GM18520 (cell line): ENCODE measurements around the gene CCNT1.
"Not testable (repeated sequence)": the region's sequence is repeated elsewhere in the genome, so short reads cannot be mapped to it uniquely, and the experiment has no call there.

Experiments used
- ATAC-seq: cut with Tn5 transposase; IDR thresholded peaks from one replicate; pipeline ENCODE4 v1.9.1; 2021; ENCODE audit not compliant: unreplicated experiment

The CCNT1 gene

GRCh38 chr12:48716493-48717251 is at the start of gene CCNT1:
CCNT1 (minus strand) TSS chr12:48716707; CDS start chr12:48716675, 32 bp downstream.
- ATAC-seq, result peak; percentile 98

GRCh38 chr12:48765753-48766162 is 49.3 kb upstream of the CCNT1 start:
- ATAC-seq, result no peak

GRCh38 chr12:48764521-48764920 is 48.0 kb upstream of the CCNT1 start:
- ATAC-seq, result no peak

- no peak for ATAC-seq
Observed at GRCh38 chr12:48758737-48759136, 42.2 kb upstream of the CCNT1 start.

GRCh38 chr12:48758186-48758585 is 41.7 kb upstream of the CCNT1 start:
- ATAC-seq, result no peak

GRCh38 chr12:48750769-48751356 is 34.4 kb upstream of the CCNT1 start:
- no peak for ATAC-seq

GRCh38 chr12:48750215-48750614 is 33.7 kb upstream of the CCNT1 start:
- ATAC-seq, result no peak

GRCh38 chr12:48744251-48745008 is 27.9 kb upstream of the CCNT1 start:
- ATAC-seq, result no peak

GRCh38 chr12:48739618-48740269 is 23.2 kb upstream of the CCNT1 start:
- no peak for ATAC-seq

GRCh38 chr12:48736456-48736855 is 19.9 kb upstream of the CCNT1 start:
- no peak for ATAC-seq

GRCh38 chr12:48728807-48729206 is 12.3 kb upstream of the CCNT1 start:
- ATAC-seq, result no peak

GRCh38 chr12:48720737-48721136 is 4.2 kb upstream of the CCNT1 start:
- not testable (repeated sequence) for ATAC-seq

GRCh38 chr12:48720171-48720570 is 3.7 kb upstream of the CCNT1 start:
- not testable (repeated sequence) for ATAC-seq

- ATAC-seq, result not testable (repeated sequence)
Observed at GRCh38 chr12:48719002-48719401, 2.5 kb upstream of the CCNT1 start.

GRCh38 chr12:48717252-48717695 is 767 bp upstream of the CCNT1 start:
- ATAC-seq, result no peak

- no peak for ATAC-seq
Observed at GRCh38 chr12:48716168-48716492, 377 bp downstream of the CCNT1 start.

GRCh38 chr12:48712209-48712608 is 4.3 kb downstream of the CCNT1 start:
- ATAC-seq, result no peak

GRCh38 chr12:48698822-48699221 is 17.7 kb downstream of the CCNT1 start:
- not testable (repeated sequence) for ATAC-seq

- no peak for ATAC-seq
Observed at GRCh38 chr12:48696626-48697025, 19.9 kb downstream of the CCNT1 start.

GRCh38 chr12:48695859-48696258 is 20.6 kb downstream of the CCNT1 start:
- no peak for ATAC-seq

- no peak for ATAC-seq
Observed at GRCh38 chr12:48694038-48694437, 22.5 kb downstream of the CCNT1 start.
